ENCODE measurements around the gene RMDN3. TPM values are rescaled to one million over a fixed set of nuclear protein-coding genes. Genes with fewer than 3 reads are reported as not detected.

The RMDN3 gene
- total RNA-seq, 1 donor from 2014 or later, result 17.9 TPM

GRCh38 chr15:40775740-40776536, 20.9 kb upstream of the RMDN3 start:
- DNase-seq (no peak), ATAC-seq (no peak)
- intact Hi-C loops (cut with micrococcal nuclease), result no loop called here

- ATAC-seq, result no peak
- intact Hi-C loops (cut with micrococcal nuclease), result no loop called here
Observed at GRCh38 chr15:40775007-40775406, 20.0 kb upstream of the RMDN3 start.

GRCh38 chr15:40773902-40774301, 18.8 kb upstream of the RMDN3 start:
- intact Hi-C loops (cut with micrococcal nuclease), result no loop called here
- no peak for ATAC-seq
- DNase-seq, result no peak

More at GRCh38 chr15:40775007-40775406, 20.0 kb upstream of the RMDN3 start:
- no peak for DNase-seq

- no peak for ATAC-seq
- intact Hi-C loops (cut with micrococcal nuclease), result no loop called here
Observed at GRCh38 chr15:40773496-40773895, 18.4 kb upstream of the RMDN3 start.

GRCh38 chr15:40772014-40772413, 17.0 kb upstream of the RMDN3 start:
- intact Hi-C loops (cut with micrococcal nuclease), result no loop called here
- ATAC-seq, result no peak
- no peak for DNase-seq

More at GRCh38 chr15:40773496-40773895, 18.4 kb upstream of the RMDN3 start:
- no peak for DNase-seq

GRCh38 chr15:40771242-40771641, 16.2 kb upstream of the RMDN3 start:
- ATAC-seq (no peak), DNase-seq (no peak)
- intact Hi-C loops (cut with micrococcal nuclease), result no loop called here

GRCh38 chr15:40770147-40770721, 15.2 kb upstream of the RMDN3 start:
- intact Hi-C loops (cut with micrococcal nuclease), result no loop called here
- no peak for DNase-seq
- ATAC-seq, result no peak

GRCh38 chr15:40769274-40770146, 14.5 kb upstream of the RMDN3 start, which contains the start of gene C15orf62:
Gene C15orf62, plus strand, starts transcription at chr15:40769980. Its CDS starts 516 bp downstream, at chr15:40770496.
- no peak for ATAC-seq
- intact Hi-C loops (cut with micrococcal nuclease), result no loop called here
- no peak for DNase-seq

- intact Hi-C loops (cut with micrococcal nuclease), result no loop called here
- no peak for DNase-seq
- ATAC-seq, result no peak
Observed at GRCh38 chr15:40768521-40769273, 13.6 kb upstream of the RMDN3 start.

- ATAC-seq (no peak), DNase-seq (no peak)
- intact Hi-C loops (cut with micrococcal nuclease), result no loop called here
Observed at GRCh38 chr15:40767838-40768500, 12.9 kb upstream of the RMDN3 start.

GRCh38 chr15:40766906-40767837, 12.1 kb upstream of the RMDN3 start:
- DNase-seq (no peak), ATAC-seq (no peak)
- intact Hi-C loops (cut with micrococcal nuclease), result no loop called here

- DNase-seq (no peak), ATAC-seq (no peak)
- intact Hi-C loops (cut with micrococcal nuclease), result no loop called here
Observed at GRCh38 chr15:40766194-40766815, 11.3 kb upstream of the RMDN3 start.

- DNase-seq (no peak), ATAC-seq (peak; percentile 10)
- intact Hi-C loops (cut with micrococcal nuclease), result no loop called here
Observed at GRCh38 chr15:40764629-40765103, 9.6 kb upstream of the RMDN3 start.

- DNase-seq, result peak; percentile 86
- intact Hi-C loops (cut with micrococcal nuclease), result no loop called here
- peak; percentile 82 for ATAC-seq
Observed at GRCh38 chr15:40763801-40764628, 9.0 kb upstream of the RMDN3 start, which contains the start of gene GCHFR. Gene GCHFR, plus strand, starts transcription at chr15:40764068. Its CDS starts 113 bp downstream, at chr15:40764181.

- peak; percentile 82 for DNase-seq
- ATAC-seq, result peak; percentile 32
- intact Hi-C loops (cut with micrococcal nuclease), result no loop called here
Observed at GRCh38 chr15:40762919-40763800, 8.1 kb upstream of the RMDN3 start.

Measured in left ventricle myocardium superior (tissue), 1 donor.